Endothelial cell of umbilical vein (primary cell): ENCODE data around the gene C2CD3. TPM values are rescaled to one million over a fixed set of nuclear protein-coding genes. Genes with fewer than 3 reads are reported as not detected.

Source experiments
- BruUV-seq: library from RNA; stranded (reverse); fragments of 400-500 nt; replicated peaks from 2 replicates; lab custom pipeline; 2021; lab: Mats Ljungman, UMichigan
- CTCF ChIA-PET: fragments of 300-600, 350-600 bp; sonication (Branson Sonifier 250); formaldehyde crosslinking; loops from one replicate; lab custom pipeline; 2021; ENCODE audit warnings: antibody characterized with exemption, inconsistent platforms; lab: Charles Lee
- POLR2A ChIA-PET: fragments of 300-600, 350-600 bp; sonication (Branson Sonifier 250); formaldehyde crosslinking; loops from one replicate; lab custom pipeline; 2021; ENCODE audit warnings: antibody characterized with exemption, inconsistent platforms; lab: Charles Lee
- DNase-seq: peaks from one replicate; pipeline ENCODE4 v3.0.0-alpha.2; 2011; ENCODE audit warnings: low read depth, low spot score
- FAIRE-seq: peaks from 2 replicates; lab custom pipeline; 2011; peaks lifted over from hg19 to GRCh38; lab: Jason Lieb, UNC
- H2AFZ ChIP-seq: 2 replicates; pipeline ENCODE4 v1.6.0; 2012; ENCODE audit warnings: low read depth, low read length, control low read depth, inconsistent platforms
- H3K27ac ChIP-seq: 2 replicates; pipeline ENCODE4 v1.5.1; 2011; ENCODE audit warnings: low read depth, mild to moderate bottlenecking, control low read depth, low read length, moderate library complexity; ENCODE audit not compliant: insufficient read depth
- H3K27me3 ChIP-seq, 2 experiments: 2 replicates each; pipeline versions ENCODE4 v1.6.0 to v1.6.1; 2011; ENCODE audit warnings: low read length in 2 of 2, mixed read lengths in 1 of 2; ENCODE audit not compliant: control insufficient read depth in 2 of 2, insufficient read depth in 2 of 2
- H3K36me3 ChIP-seq, 2 experiments: 2 replicates in 1 of 2; 3 replicates in 1 of 2; pipeline ENCODE4 v1.5.1; 2011; ENCODE audit warnings: low read length in 2 of 2, mild to moderate bottlenecking in 1 of 2, moderate library complexity in 1 of 2; ENCODE audit not compliant: control insufficient read depth in 2 of 2, insufficient read depth in 2 of 2; ENCODE audit errors: extremely low read depth in 1 of 2
- H3K4me1 ChIP-seq: 3 replicates; pipeline ENCODE4 v1.5.1; 2011; ENCODE audit warnings: mild to moderate bottlenecking, low read length; ENCODE audit not compliant: control insufficient read depth, insufficient read depth; ENCODE audit errors: extremely low read depth
- H3K4me2 ChIP-seq: 2 replicates; pipeline ENCODE4 v1.6.1; 2011; ENCODE audit warnings: low read length, control low read depth, mixed read lengths; ENCODE audit not compliant: insufficient read depth
- H3K4me3 ChIP-seq, 3 experiments: fragments of 200-600 bp in 1 of 3; sonication (generic), shearing (Covaris generic) in 1 of 3; replicated peaks in 1 of 3; 2 replicates each; pipeline ENCODE4 v1.5.1; 2011 to 2016; ENCODE audit warnings: control low read depth in 3 of 3, low read length in 3 of 3, mild to moderate bottlenecking in 2 of 3, inconsistent platforms in 1 of 3, low read depth in 1 of 3, moderate library complexity in 1 of 3; ENCODE audit not compliant: insufficient read depth in 1 of 3
- H3K79me2 ChIP-seq: 2 replicates; pipeline ENCODE4 v1.6.0; 2012; ENCODE audit warnings: low read length, inconsistent platforms; ENCODE audit not compliant: control insufficient read depth, insufficient read depth
- H3K9ac ChIP-seq: replicated peaks from 2 replicates; pipeline ENCODE3; 2011; ENCODE audit warnings: low read length, control low read depth; ENCODE audit not compliant: insufficient read depth; ENCODE audit errors: extremely low read depth
- H3K9me1 ChIP-seq: replicated peaks from 3 replicates; pipeline ENCODE4 v1.6.0; 2011; ENCODE audit warnings: mild to moderate bottlenecking, low read length; ENCODE audit not compliant: control insufficient read depth, insufficient read depth; ENCODE audit errors: extremely low read depth
- H3K9me3 ChIP-seq: replicated peaks from 2 replicates; pipeline ENCODE4 v1.5.1; 2012; ENCODE audit warnings: low read length, inconsistent platforms; ENCODE audit not compliant: control insufficient read depth, insufficient read depth
- H4K20me1 ChIP-seq: replicated peaks from 2 replicates; pipeline ENCODE3; 2011; ENCODE audit warnings: mild to moderate bottlenecking, low read length; ENCODE audit not compliant: control insufficient read depth, insufficient read depth; ENCODE audit errors: extremely low read depth
- FOS ChIP-seq: IDR thresholded peaks from 2 replicates; pipeline ENCODE4 v1.6.1; 2011; ENCODE audit warnings: mild to moderate bottlenecking, low read length, moderate library complexity, borderline replicate concordance; ENCODE audit not compliant: insufficient read depth
- GATA2 ChIP-seq: IDR thresholded peaks from 2 replicates; pipeline ENCODE4 v1.7.0; 2011; ENCODE audit warnings: low read depth, mild to moderate bottlenecking, moderate library complexity, mixed read lengths, low read length; ENCODE audit not compliant: insufficient read length, insufficient read depth
- JUN ChIP-seq: IDR thresholded peaks from 2 replicates; pipeline ENCODE4 v1.6.1; 2011; ENCODE audit warnings: borderline replicate concordance, low read depth; ENCODE audit not compliant: insufficient read length, insufficient read depth
- MYC ChIP-seq: IDR thresholded peaks from one replicate; pipeline ENCODE4 v1.6.1; 2011; ENCODE audit warnings: mild to moderate bottlenecking, low read depth, low read length
- dilution Hi-C: fragments of 300-500 bp; cut with MboI; formaldehyde crosslinking; loops from one replicate; pipeline ENCODE4 v1.15.0; 2019; ENCODE audit warnings: low sequenced_read_pairs; ENCODE audit not compliant: extremely low pct_ligation_motif_present
- intact Hi-C: fragments of 100-400 bp; cut with micrococcal nuclease; formaldehyde crosslinking; loops from one replicate; pipeline ENCODE4 v1.10.0; 2022
- polyA plus RNA-seq, 4 experiments: library from polyadenylated mRNA; depleted of rRNA in 3 of 4; stranded (reverse) in 3 of 4; unstranded in 1 of 4; fragments of >200 nt; gene quantifications; 2 replicates each; pipeline versions ENCODE4 v1.2.1 to v1.2.3, GENCODE V29; 2011 to 2012; ENCODE audit warnings: missing spikeins in 1 of 4
- total RNA-seq: library from RNA; stranded (reverse); gene quantifications from 2 replicates; pipeline ENCODE4 v1.2.3, GENCODE V29; 2021
- TF ChIP-seq, protein P1 (sequence below): IDR thresholded peaks from 2 replicates; pipeline ENCODE4 v1.6.1; 2011; ENCODE audit not compliant: insufficient read depth, insufficient read length

Gene C2CD3
- total and polyA plus RNA-seq, 2 donors (not counting 3 experiments of a cell fraction or from before 2014, with no cell fraction given): 12.9 to 36.6 TPM

GRCh38 chr11:73981051-73981805 lies 189.6 kb downstream of the C2CD3 start:
- H4K20me1 ChIP-seq: no peaks in the 10 kb centered on the region
- H3K4me1 ChIP-seq: peaks cover 11% of the 10 kb centered on the region
- dilution Hi-C loops: no loop called here
- no peak overlapping the region for H3K9ac ChIP-seq
- H3K4me3 ChIP-seq: no peak overlapping the region
- no TSS peak for BruUV-seq
- no peak overlapping the region for H3K27ac ChIP-seq
- no peaks in the 10 kb centered on the region for H3K79me2 ChIP-seq
- intact Hi-C loops: loop anchor here (5.0 kb wide), 1 partner anchor 341 kb away; no protein-coding TSS in a partner anchor
- no peaks in the 10 kb centered on the region for H3K9me3 ChIP-seq
- H3K27me3 ChIP-seq: no peaks in the 10 kb centered on the region
- H3K36me3 ChIP-seq: peaks cover 0 to 10% of the 10 kb centered on the region in 2 experiments
- H3K9me1 ChIP-seq: no peaks in the 10 kb centered on the region
- H3K4me2 ChIP-seq: no peak overlapping the region
- ChIA-PET POLR2A (interaction anchor here (0.6 kb wide), 1 partner anchor 417 kb away, joined by 4 read pairs; no protein-coding TSS in a partner anchor), CTCF (interaction anchor here (2.1 to 3.7 kb wide), 2 partner anchors 17 to 190 kb away, joined by 5 to 14 read pairs; partner anchors contain the start of genes C2CD3 and PPME1)
- FAIRE-seq (no peak), DNase-seq (no peak)
- TF ChIP-seq GATA2 (no peak), FOS (no peak)
- no peak overlapping the region for H2AFZ ChIP-seq

DNA sequence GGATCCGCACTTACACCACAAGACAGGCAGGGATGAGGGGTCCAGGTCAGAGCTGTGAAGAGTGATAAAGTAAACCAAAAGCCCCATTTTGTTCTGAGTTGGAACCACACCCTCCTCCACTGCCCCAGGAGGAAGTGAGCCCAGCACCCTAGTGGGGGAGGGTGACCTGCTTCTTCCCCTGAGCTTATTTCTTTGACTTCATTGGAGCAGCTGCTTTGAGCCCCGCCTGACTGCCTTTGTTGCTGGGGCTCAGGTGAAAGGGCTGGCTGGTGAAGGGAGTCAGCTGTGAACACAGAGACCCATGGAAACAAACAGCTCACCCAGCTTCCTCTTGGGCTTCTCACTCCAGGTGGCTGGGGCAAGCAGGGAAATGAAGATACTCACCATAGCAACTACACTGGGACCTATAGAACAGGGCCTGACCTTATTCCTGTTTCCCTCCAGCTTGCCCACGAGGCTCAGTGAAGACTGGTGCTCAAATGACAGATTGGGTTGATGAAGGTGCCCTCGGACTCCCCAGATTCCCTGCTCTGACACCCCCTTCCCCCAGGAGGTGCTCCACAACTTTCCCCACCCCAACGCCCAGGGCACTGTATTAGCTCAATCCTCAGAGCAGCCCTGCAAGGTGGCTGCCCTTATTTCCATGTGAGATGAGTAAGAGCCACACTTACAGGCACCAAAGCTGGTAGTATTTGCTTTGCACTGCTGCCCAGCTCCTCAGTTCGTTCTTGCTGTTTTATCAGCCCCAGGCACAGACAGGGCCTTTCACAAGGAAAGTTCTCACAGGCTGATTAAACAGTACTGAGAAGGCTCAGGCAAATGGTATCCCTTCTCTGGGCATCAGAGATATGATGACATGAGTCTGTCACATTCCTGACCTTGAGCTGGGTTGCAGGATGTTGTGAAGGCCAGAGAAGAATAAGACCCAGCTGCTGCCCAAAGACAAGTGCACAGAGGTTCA lies 190.5 kb downstream of the C2CD3 start:
- dilution Hi-C loops (no loop called here), intact Hi-C loops (loop anchor here (5.0 kb wide), 1 partner anchor 342 kb away; no protein-coding TSS in a partner anchor)
- Histone ChIP-seq H3K9ac (no peak overlapping the region), H2AFZ (no peak overlapping the region), H3K36me3 (peaks cover 0 to 10% of the 10 kb centered on the region in 2 experiments), H3K79me2 (no peaks in the 10 kb centered on the region), H3K27ac (no peak overlapping the region), H3K4me2 (no peak overlapping the region), H4K20me1 (no peaks in the 10 kb centered on the region), H3K27me3 (no peaks in the 10 kb centered on the region), H3K4me1 (peaks cover 11% of the 10 kb centered on the region), H3K9me1 (no peaks in the 10 kb centered on the region), H3K9me3 (no peaks in the 10 kb centered on the region), H3K4me3 (no peak overlapping the region)
- ChIA-PET CTCF (interaction anchor here (0.7 to 3.7 kb wide), 4 partner anchors 12 to 473 kb away, joined by 3 to 14 read pairs (median 4); partner anchors contain the start of genes C2CD3 and PPME1), POLR2A (no interaction called here)
- no TSS peak for BruUV-seq
- FAIRE-seq (no peak), DNase-seq (peak; percentile 77)
- TF ChIP-seq, protein P1, sequence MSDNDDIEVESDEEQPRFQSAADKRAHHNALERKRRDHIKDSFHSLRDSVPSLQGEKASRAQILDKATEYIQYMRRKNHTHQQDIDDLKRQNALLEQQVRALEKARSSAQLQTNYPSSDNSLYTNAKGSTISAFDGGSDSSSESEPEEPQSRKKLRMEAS: no peak
- no peak for TF ChIP-seq FOS
- TF ChIP-seq GATA2: no peak
- no peak for TF ChIP-seq MYC
- no peak for TF ChIP-seq JUN
